Measurements from ENCODE around the gene ASTN2. TPM values are rescaled to one million over a fixed set of nuclear protein-coding genes. Genes with fewer than 3 reads are reported as not detected.

ASTN2 gene
- total and polyA plus RNA-seq, 10 of the 15 experiments (the other 5 are each of a cell fraction or from before 2014, with no cell fraction given): 1.4 to 15.7 (median 7.0) TPM

DNA sequence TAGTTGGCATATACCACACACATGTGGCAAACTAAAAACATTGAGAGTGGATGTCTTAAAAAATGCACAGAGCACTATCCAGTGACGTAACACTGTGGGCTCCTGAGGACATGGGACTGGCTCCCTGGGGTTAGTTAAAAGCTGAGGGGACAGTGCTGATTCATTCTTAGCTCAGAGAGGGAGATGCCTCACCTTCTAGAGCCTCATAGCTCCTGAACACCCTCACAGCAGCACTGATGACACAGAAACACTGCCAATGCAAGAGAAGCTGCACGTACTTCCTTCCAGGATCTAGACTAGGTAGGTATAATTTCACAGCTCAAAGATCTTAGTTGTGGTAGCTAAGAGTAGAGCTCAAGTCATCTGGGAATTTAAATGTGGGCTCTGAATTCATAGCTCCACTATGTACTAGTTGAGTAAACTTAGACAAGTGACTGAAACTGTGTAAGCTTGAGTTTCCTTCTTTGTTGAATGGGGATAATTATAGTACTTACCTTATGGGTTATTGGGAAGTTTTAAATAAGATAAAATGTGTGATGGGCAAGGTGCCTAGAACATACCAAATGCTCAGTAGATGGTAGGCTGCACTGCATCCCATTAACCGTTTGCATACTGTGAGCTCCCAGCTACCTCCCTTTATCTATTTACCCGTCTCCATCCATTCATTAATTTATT is 279.9 kb downstream of the ASTN2 start:
- H3K27me3 ChIP-seq (replicated peaks in 1 of 2; ENCODE audit: control insufficient read depth in 2 of 2, insufficient read depth in 2 of 2, low read length in 1 of 2): no peaks in the 10 kb centered on the region; a peak in 1 of 4 replicates
- no peaks in the 10 kb centered on the region for H3K9me3 ChIP-seq (replicated peaks; ENCODE audit: control insufficient read depth, insufficient read depth, low read length)
- intact Hi-C loops (cut with micrococcal nuclease; ENCODE audit: unreplicated experiment) (no loop called here), in situ Hi-C loops (cut with MboI) (no loop called here)
- TF ChIP-seq, protein P1, sequence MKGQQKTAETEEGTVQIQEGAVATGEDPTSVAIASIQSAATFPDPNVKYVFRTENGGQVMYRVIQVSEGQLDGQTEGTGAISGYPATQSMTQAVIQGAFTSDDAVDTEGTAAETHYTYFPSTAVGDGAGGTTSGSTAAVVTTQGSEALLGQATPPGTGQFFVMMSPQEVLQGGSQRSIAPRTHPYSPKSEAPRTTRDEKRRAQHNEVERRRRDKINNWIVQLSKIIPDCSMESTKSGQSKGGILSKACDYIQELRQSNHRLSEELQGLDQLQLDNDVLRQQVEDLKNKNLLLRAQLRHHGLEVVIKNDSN (IDR thresholded peaks at IDR 0.05; ENCODE audit: borderline replicate concordance, extremely low read length, insufficient read depth, low read depth, low read length): no peak
- TF ChIP-seq BRCA1 (IDR thresholded peaks at IDR 0.05; ENCODE audit: low read depth, low read length): no peak
- no peaks in the 10 kb centered on the region for H3K79me2 ChIP-seq (ENCODE audit: control insufficient read depth, insufficient read depth, low read length)
- CTCF ChIA-PET: no interaction called here
- no peaks in the 10 kb centered on the region for H3K36me3 ChIP-seq (ENCODE audit: control insufficient read depth in 2 of 2, insufficient read depth in 2 of 2, low read length in 1 of 2)
- no peak for ATAC-seq
- RAD21 ChIA-PET (ENCODE audit: unreplicated experiment): no interaction called here
- H2AFZ ChIP-seq (ENCODE audit: control insufficient read depth, low read depth, low read length): no peak overlapping the region
- H3K9ac ChIP-seq (ENCODE audit: control insufficient read depth, insufficient read depth, low read length): no peak overlapping the region
- no peaks in the 10 kb centered on the region for H3K4me1 ChIP-seq (ENCODE audit: control insufficient read depth, insufficient read depth, low read length)
- FAIRE-seq: no peak
- H4K20me1 ChIP-seq (ENCODE audit: control insufficient read depth, insufficient read depth): no peaks in the 10 kb centered on the region
- SMC1A ChIA-PET (ENCODE audit: uncharacterized antibody, unreplicated experiment): no interaction called here
- BruUV-seq (replicated peaks): no TSS peak
- WGBS (ENCODE audit: insufficient coverage, insufficient replicate concordance, low lambda C conversion rate, missing lambda C conversion rate): 15% methylated on average over 4 of the region's 4 CpGs
- no peak for DNase-seq (ENCODE audit: low read depth, low spot score)
- POLR2A ChIA-PET: interaction anchor here (0.5 kb wide), 1 partner anchor 341 kb away, joined by 3 read pairs; no protein-coding TSS in a partner anchor
- no peak overlapping the region for H3K27ac ChIP-seq (ENCODE audit: control insufficient read depth, insufficient read depth)
- H3K4me2 ChIP-seq (ENCODE audit: control insufficient read depth, insufficient read depth): no peak overlapping the region
- H3K4me3 ChIP-seq: no peak overlapping the region

DNA sequence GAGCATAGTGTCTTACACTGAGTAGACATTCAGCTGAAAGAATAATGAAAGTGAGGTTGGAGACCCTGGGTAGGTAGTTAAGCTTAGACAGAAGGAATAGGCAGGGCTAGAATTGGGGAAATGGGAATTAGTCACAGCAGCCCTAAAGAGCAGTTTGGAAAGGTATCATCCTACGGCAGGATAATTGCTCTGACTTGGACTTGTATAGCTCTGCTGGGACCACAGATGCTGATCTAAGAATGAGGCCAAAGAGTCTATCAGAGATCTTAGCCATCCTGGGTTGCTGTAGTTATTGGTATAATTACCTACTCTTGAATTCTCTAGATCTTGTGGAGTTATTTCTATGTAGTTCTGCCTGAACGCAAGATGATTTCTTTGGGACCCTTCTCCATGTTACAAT is 288.0 kb downstream of the ASTN2 start:
- H3K79me2 ChIP-seq (ENCODE audit: control insufficient read depth, insufficient read depth, low read length): no peaks in the 10 kb centered on the region
- TF ChIP-seq, protein P1 (IDR thresholded peaks at IDR 0.05; ENCODE audit: borderline replicate concordance, extremely low read length, insufficient read depth, low read depth, low read length): no peak
- TF ChIP-seq ZNF622 (IDR thresholded peaks at IDR 0.05): no peak
- TF ChIP-seq FOXM1 (IDR thresholded peaks at IDR 0.05; ENCODE audit: low read depth, low read length): no peak
- no peak for TF ChIP-seq SREBF1 (IDR thresholded peaks at IDR 0.05; ENCODE audit: low read length)
- no peak for TF ChIP-seq RCOR1 (conservative IDR thresholded peaks at IDR 0.05; ENCODE audit: low read depth, low read length)
- TF ChIP-seq, protein P2, sequence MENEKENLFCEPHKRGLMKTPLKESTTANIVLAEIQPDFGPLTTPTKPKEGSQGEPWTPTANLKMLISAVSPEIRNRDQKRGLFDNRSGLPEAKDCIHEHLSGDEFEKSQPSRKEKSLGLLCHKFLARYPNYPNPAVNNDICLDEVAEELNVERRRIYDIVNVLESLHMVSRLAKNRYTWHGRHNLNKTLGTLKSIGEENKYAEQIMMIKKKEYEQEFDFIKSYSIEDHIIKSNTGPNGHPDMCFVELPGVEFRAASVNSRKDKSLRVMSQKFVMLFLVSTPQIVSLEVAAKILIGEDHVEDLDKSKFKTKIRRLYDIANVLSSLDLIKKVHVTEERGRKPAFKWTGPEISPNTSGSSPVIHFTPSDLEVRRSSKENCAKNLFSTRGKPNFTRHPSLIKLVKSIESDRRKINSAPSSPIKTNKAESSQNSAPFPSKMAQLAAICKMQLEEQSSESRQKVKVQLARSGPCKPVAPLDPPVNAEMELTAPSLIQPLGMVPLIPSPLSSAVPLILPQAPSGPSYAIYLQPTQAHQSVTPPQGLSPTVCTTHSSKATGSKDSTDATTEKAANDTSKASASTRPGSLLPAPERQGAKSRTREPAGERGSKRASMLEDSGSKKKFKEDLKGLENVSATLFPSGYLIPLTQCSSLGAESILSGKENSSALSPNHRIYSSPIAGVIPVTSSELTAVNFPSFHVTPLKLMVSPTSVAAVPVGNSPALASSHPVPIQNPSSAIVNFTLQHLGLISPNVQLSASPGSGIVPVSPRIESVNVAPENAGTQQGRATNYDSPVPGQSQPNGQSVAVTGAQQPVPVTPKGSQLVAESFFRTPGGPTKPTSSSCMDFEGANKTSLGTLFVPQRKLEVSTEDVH (IDR thresholded peaks at IDR 0.05; ENCODE audit: low read depth, partially characterized antibody): no peak
- no peak for TF ChIP-seq SPI1 (IDR thresholded peaks at IDR 0.05; ENCODE audit: borderline replicate concordance, insufficient read depth, low read depth, low read length)
- TF ChIP-seq SUPT20H (IDR thresholded peaks at IDR 0.05; ENCODE audit: borderline replicate concordance, control insufficient read depth, low read depth, low read length): no peak
- TF ChIP-seq KAT2A (conservative IDR thresholded peaks at IDR 0.05; ENCODE audit: control insufficient read depth, low read depth, low read length): no peak

More for the DNA sequence above, 288.0 kb downstream of the ASTN2 start:
- no peak for ATAC-seq
- no peak overlapping the region for H3K9ac ChIP-seq (ENCODE audit: control insufficient read depth, insufficient read depth, low read length)
- no peak overlapping the region for H2AFZ ChIP-seq (ENCODE audit: control insufficient read depth, low read depth, low read length)
- no peak for DNase-seq (ENCODE audit: low read depth, low spot score)
- WGBS (ENCODE audit: insufficient coverage, insufficient replicate concordance, low lambda C conversion rate, missing lambda C conversion rate): 92% methylated on average over 2 of the region's 2 CpGs
- intact Hi-C loops (cut with micrococcal nuclease; ENCODE audit: unreplicated experiment) (no loop called here), in situ Hi-C loops (cut with MboI) (no loop called here)
- no peak overlapping the region for H3K4me2 ChIP-seq (ENCODE audit: control insufficient read depth, insufficient read depth)
- ChIA-PET CTCF (interaction anchor here (1.5 kb wide), 1 partner anchor 13 kb away, joined by 4 read pairs; no protein-coding TSS in a partner anchor), RAD21 (ENCODE audit: unreplicated experiment) (no interaction called here), POLR2A (no interaction called here), SMC1A (ENCODE audit: uncharacterized antibody, unreplicated experiment) (no interaction called here)
- H3K36me3 ChIP-seq (ENCODE audit: control insufficient read depth in 2 of 2, insufficient read depth in 2 of 2, low read length in 1 of 2): no peaks in the 10 kb centered on the region
- H3K4me3 ChIP-seq: no peak overlapping the region
- no peaks in the 10 kb centered on the region for H3K27me3 ChIP-seq (replicated peaks in 1 of 2; ENCODE audit: control insufficient read depth in 2 of 2, insufficient read depth in 2 of 2, low read length in 1 of 2)
- H4K20me1 ChIP-seq (ENCODE audit: control insufficient read depth, insufficient read depth): no peaks in the 10 kb centered on the region
- H3K9me3 ChIP-seq (replicated peaks; ENCODE audit: control insufficient read depth, insufficient read depth, low read length): no peaks in the 10 kb centered on the region
- H3K27ac ChIP-seq (ENCODE audit: control insufficient read depth, insufficient read depth): no peak overlapping the region
- FAIRE-seq: no peak
- BruUV-seq (replicated peaks): no TSS peak
- no peaks in the 10 kb centered on the region for H3K4me1 ChIP-seq (ENCODE audit: control insufficient read depth, insufficient read depth, low read length)
